NCI-H128 (cell line): ENCODE results near the gene ZNG1F.
"Not testable (repeated sequence)": the region's sequence is repeated elsewhere in the genome, so short reads cannot be mapped to it uniquely, and the experiment has no call there.

Source experiments
- DNase-seq: peaks from one replicate; lab custom pipeline; 2025; ENCODE audit not compliant: unreplicated experiment; lab: John Stamatoyannopoulos, UW

ZNG1F gene

DNA sequence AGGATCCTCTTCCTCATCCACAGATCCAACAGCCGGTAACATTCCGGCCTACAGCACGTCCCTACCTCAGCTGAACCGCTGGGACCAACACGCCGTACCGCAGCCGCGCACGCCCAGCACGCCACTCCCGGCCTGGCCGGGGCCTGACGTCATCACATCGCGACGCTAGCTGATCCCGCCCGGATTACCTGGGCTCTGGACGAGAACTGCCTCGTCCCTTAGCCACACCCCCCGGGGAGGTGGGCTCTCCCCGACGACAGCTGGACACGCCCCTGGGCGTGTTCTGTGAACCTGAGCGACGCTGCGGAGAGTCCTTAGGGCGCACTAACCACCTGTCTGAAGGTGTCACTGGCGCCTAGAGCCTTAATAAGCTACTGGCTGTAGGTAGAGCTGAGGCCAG lies at the start of gene ZNG1F:
ZNG1F (minus strand) TSS at position 101 of the 400 bp plus-strand sequence; CDS start at position 42, 59 bp downstream.
- not testable (repeated sequence) for DNase-seq

DNA sequence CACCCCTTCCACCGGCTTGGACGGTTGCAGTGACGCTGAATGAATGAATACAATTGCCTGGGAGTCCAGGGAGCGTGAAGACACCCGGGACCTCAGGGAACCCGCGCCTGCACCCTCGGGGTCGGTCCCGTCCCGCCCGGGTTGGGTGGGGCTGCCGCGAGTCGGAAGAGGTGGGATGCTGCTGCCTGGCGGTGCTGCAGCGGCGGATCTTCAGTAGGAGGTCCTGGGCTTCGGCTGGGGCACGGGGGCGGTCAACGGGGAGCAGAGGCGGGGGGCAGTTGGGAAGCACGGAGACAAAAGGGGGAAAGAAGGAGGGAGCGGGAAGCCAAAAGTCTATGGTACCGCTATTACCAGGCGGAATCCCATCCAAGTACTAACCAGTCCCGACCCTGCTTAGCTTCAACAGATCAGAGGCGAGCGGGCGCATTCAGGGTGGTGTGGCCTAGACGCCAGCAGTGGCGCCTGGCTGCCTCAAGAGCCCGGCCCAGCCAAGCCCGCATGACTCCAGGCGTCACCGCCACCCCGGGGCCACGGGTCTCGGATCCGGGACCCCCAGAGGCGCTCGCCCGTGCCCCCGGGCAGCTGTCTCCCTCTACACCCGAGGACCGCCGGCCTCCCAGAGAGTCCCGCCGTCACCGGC lies 48.1 kb upstream of the ZNG1F start:
- not testable (repeated sequence) for DNase-seq

DNA sequence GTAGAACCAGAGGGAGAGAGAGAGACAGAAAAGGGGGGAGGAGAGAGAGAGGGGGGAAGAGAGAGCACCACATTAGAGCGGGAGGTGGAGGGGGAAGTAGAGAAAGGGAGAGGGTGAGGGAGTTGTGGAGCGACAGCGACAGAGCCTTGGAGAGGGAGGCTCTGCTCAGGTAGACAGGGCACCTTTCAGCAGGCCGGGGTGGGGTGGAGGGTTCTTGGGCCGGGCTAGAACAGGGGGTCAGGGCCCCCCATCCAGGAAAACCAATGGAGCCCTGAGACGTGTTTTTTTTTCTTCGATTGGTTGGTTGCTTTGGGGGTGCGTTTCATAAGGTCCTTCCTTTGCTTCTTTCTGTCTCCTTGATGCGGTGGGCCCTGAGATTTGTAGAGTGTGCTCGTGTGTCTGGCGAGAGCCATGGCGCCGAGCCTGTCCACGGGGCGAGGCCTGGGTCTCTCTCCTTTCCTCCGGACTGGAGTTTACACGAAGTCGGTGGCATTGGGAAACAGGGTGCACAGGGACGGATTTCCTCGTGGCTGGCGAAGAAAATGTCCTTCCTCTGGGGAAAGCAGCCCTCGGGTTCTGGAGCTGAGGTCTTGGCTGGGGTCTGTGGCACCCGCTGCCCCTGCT lies 47.5 kb upstream of the ZNG1F start:
- DNase-seq: not testable (repeated sequence)

DNA sequence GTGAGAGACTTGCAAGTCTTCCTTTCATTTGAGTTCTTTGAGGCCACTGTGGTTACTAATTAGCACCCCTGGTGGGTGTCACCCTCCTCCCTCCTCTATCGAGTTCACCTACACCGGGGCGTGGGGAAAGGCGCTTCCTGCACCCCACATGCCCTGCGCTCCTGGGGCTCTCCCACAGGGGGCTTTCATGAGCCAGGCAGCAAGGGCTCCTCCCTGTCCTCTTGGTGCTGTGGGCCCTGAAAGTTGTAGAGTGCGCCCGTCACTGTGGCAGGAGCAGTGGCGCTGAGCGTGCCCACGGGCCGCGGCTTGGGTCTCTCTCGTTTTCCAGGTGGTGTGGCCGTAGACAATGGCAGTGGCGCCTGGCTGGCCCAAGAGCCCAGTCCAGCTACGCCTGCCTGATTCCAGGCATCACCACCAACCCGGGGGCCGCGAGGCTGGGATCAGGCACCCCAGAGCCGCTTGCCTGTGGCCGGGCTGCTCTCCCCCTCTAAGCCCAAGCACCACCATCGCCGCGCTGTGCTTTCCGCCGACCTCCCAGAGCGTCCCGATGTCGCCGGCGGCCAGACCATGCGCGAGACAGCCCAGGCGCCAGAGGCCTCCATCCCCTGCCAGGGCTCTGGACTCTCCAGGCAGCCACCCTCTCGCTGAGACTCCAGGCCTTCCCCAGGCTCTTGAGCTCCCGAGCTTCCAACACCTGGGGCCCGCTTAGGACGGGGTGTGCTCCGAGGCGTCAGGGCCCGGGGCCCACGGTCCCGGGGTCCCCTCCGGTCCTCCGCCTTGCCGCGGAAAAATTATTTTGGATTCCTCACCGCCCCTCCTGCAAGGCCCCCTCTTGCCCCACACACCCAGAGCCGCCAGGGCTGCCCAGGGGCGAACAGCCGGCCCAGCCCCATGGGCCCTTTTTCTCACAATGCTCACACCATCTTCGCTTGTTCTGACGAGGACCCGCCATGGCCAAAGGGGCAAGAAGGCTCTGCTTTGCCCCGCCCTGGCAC lies 46.0 kb upstream of the ZNG1F start:
- not testable (repeated sequence) for DNase-seq

DNA sequence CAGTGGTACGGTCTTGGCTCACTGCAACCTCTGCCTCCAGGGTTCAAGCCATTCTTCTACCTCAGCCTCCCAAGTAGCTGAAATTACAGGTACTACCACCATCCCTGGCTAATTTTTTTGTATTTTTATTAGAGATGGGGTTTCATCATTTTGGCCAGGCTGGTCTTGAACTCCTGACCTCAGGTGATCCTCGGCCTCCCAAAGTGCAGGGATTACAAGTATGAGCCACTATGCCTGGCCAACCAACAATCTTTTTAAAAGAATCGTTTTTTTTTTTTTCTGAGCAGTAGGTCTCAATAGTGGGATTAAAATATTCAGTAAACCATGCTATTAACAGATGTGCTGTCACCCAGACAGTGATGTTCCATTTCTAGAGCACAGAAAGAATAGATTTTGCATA lies 45.1 kb upstream of the ZNG1F start:
- not testable (repeated sequence) for DNase-seq

DNA sequence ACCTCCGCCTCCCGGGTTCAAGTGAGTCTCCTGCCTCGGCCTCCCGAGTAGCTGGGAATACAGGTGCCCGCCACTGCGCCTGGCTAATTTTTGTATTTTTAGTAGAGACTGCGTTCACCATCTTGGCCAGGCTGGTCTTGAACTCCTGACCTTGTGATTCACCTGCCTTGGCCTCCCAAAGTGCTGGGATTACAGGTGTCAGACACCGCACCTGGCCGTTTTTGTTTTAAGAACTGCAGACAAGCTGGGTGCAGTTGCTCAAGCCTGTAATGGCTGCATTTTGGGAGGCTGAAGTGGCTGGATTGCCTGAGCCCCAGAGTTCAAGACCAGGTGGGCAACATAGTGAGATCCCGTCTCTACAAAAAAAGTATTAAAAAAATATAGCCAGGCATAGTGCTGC lies 43.2 kb upstream of the ZNG1F start:
- not testable (repeated sequence) for DNase-seq

DNA sequence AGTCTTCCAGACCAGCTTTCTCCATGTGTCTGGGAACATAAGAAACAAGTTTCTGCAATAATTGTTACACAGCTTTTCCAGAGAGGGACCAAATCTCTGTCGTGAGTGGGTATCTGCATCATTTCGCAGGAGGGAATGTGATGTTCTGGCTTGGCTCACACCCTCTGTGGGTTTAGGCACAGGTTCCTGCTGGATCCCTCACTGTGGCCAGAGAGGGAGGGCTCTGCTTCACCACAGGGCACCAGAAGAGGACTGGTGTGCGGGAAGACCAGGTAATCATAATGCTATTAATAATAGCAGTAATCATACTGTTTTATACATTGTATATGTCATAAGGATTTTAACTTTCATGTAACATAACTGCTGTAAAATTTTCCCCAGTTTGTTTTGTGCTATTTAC lies 41.3 kb upstream of the ZNG1F start:
- DNase-seq: not testable (repeated sequence)

DNA sequence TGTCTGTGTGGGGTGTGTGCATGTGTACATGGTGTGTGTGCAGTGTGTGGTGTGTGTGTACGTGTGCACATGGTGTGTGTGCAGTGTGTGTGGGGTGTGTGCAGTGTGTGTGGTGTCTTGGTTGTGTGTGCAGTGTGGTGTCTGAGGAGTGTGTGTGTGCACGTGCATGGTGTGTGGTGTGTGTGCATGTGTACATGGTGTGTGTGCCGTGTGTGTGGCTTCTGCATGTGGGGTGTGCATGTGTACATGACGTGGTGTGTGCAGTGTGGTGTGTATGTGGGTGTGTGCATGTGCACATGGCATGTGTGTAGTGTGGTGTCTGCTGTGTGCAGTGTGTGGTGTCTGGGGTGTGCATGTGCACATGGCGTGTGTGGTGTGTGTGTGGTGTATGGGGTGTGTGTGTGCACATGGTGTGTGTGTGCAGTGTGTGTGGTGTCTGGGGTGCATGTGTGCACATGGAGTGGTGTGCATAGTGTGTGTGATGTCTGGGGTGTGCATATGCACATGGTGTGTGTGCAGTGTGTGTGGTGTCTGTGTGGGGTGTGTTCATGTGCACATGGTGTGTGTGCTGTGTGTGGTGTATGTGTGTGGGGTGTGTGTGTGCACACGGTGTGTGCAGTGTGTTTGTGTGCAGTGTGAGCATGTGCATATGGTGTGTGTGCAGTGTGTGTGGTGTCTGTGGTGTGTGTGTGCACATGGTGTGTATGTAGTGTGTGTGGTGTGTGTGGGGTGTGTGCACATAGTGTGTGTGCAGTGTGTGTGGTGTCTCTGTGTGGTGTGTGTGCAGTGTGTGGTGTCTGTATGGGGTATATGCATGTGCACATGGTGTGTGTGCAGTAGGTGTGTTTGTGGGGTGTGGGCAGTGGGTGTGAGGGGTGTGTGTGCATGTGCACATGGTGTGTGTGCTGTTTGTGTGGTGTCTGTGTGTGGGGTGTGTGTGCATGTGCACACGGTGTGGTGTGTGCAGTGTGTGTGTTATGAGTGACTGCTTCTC lies 40.6 kb upstream of the ZNG1F start:
- DNase-seq: no peak

DNA sequence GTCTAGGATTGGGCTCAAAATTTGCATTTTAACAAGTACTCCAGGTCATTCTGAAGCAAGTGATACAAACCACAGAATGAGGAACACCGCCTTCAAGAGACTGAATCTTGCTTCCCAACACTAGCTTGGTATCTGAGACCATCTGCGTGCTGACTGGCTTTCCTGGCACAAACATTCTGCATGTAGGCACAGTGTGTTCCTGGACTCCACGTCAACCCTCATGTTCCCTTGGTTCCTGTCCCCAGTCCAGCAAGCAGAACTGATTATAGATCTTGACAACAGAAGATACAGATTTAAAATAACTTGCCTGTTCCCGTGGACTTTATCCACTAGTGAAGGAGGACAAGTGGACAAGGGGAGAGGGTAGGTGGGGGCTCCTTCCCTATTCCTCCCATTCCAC lies 30.7 kb upstream of the ZNG1F start:
- not testable (repeated sequence) for DNase-seq

DNA sequence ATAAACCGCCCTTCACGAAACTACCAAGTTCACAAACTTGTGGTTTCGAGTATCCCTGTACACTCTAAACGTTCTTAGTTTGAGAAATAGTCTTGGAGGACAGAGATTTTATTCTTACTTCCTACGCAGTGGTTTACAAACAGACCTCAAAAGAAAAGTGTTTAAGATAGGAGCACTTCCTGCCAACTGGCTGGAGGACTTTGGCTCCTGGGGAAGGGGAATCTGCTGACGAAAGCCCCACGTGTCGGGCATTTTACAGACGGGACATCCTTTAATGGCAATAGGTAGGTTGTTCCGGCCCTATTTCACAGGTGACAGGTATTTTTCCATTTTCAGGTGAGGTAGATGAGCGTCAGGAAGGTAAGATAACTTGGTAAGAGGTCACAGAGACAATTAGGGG lies 678 bp downstream of the ZNG1F start:
- not testable (repeated sequence) for DNase-seq

DNA sequence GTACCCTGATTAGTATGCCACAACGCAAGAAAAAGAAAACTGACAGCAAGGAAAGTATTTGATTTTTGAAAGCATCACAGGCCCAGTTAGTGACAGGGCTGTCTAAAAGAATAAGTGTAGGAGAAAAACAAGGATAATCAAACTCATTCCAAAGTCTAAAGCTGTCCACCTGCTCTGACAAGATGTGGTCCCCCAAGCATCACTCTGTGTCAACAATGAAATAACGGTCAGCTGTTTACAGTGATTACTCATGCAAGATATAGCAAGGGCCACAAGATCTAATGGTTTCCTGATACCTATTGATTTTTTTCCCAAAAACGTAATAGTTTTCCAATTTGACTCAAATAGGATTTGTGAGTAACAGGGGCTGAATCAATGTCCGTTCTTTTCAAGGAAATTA lies 14.1 kb downstream of the ZNG1F start:
- DNase-seq: not testable (repeated sequence)

DNA sequence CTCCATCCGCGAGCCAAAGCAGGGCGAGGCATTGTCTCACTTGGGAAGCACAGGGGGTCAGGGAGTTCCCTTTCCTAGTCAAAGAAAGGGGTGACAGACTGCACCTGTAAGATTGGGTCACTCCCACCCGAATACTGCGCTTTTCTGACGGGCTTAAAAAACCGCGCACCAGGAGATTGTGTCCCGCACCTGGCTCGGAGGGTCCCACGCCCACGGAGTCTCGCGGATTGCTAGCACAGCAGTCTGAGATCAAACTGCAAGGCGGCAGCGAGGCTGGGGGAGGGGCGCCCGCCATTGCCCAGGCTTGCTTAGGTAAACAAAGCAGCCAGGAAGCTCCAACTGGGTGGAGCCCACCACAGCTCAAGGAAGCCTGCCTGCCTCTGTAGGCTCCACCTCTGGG lies 39.0 kb downstream of the ZNG1F start:
- not testable (repeated sequence) for DNase-seq

DNA sequence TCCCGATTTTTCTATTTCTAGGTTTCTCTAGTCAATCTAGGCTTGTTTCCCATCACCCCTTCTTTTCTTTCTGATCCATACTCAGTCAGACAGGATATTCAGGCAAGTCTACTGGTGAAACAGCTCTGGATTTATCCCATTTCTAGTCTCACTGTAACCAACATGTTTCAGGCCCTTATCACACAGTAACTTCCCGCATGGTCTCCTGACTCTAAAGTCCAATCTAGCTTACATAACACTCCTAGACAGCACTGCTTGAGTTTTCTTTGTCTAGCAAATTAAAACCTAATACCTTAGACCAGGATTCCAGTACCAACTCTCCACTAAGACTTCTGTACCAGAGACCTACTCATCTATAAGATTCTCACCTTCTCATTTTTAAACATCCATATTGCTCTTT lies 47.2 kb downstream of the ZNG1F start:
- DNase-seq: not testable (repeated sequence)

DNA sequence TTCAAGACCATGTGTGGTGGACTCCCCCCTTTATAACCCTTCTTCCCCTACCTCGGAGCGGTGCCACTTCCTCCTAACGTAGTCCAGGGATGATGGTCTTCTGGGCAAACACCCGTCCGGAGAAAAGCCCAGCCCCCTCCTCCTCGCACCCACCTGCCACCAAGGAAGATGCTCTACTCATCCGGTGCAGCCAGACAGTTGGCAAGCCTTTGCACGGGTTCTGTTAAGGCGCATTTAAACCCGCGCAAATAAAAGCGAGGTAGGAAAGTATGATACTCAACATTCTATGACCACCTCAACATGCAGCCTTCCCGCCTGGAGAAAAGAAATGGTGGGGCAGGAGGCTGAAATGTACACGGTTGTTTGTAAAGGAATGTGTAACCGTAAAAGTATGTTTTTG lies 60.5 kb downstream of the ZNG1F start, which contains the start of gene FOXD4L6:
FOXD4L6 (minus strand) TSS at position 101 of the 400 bp plus-strand sequence. CDS start 298 bp downstream, outside the sequence.
- DNase-seq: not testable (repeated sequence)

DNA sequence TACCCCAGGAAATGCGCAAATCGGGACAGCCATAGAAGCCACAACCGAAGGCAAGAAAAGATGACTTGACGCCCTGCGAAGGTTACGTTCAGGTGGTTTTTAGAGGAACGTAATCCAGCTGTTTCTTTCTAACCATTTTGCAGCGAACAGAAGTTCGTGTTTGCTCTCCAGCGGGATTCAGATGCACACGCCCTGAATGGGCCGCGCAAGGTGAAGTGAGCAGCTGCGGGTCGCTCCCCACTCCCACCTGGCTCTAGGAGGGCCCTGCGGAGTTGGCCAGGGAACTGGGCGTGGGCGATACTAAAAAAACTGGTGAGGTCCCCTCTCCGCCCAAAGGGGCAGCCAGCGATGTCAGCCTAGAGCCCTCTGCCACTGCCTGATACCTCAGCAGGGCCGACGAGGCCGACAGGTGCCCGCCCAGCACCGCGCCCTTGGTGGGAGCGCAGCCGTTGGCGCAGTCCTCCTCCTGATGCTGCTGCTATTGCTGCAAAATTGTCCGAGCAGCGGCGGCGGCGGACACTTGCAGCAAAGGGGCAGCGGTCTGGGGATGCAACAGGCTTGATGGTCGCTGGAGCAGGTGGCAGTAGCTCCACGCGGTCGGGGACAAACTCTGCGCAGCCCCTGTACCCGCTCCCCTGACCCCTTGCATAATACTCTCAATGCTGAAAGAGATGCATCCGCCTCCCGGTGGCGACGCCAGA lies 62.2 kb downstream of the ZNG1F start:
- DNase-seq: not testable (repeated sequence)

DNA sequence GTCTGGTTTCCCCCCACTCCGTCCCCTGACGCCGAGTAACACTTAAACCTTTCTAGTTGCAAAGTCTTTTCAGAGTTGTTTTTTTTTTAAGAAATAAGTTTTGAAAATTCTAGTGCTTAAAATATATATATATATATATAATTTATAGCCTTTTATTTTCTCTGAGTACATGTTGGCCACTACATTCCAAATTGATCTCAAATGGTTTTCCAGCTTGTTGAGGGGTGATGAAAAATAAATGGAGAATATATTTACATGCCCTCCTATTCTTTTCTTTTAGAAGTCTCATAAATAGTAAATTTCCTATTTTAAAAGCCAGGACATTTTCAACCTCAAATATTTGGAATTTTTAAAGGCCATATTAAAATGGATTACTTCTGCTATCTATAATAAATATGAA lies 63.2 kb downstream of the ZNG1F start:
- not testable (repeated sequence) for DNase-seq

DNA sequence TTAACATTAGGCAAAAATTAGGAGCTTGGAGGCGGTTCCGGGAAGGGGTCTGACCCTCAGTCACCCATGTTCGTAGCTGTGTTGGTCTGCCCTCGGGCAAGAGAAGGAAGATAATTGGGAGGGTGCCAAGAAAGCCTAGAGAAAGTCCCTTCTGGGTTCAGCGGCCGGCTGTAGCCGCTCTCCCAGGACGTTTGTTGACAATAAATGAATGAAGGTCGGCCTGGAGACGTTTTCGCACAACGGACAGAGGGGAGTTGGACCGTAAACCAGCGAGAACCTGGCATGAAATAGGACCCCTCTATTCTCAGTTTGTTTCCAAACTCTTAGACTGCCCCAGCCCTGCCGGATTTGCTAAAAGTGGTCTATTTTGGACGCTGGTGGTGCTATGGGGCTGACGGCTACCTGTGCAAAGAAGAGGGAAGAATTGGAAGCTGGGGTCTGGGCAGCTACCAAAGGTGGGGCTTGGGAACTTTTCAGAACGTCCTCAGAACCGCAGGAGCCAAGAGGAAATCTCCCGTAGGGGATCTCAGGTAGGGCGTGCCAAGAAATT lies 63.9 kb downstream of the ZNG1F start:
- not testable (repeated sequence) for DNase-seq

DNA sequence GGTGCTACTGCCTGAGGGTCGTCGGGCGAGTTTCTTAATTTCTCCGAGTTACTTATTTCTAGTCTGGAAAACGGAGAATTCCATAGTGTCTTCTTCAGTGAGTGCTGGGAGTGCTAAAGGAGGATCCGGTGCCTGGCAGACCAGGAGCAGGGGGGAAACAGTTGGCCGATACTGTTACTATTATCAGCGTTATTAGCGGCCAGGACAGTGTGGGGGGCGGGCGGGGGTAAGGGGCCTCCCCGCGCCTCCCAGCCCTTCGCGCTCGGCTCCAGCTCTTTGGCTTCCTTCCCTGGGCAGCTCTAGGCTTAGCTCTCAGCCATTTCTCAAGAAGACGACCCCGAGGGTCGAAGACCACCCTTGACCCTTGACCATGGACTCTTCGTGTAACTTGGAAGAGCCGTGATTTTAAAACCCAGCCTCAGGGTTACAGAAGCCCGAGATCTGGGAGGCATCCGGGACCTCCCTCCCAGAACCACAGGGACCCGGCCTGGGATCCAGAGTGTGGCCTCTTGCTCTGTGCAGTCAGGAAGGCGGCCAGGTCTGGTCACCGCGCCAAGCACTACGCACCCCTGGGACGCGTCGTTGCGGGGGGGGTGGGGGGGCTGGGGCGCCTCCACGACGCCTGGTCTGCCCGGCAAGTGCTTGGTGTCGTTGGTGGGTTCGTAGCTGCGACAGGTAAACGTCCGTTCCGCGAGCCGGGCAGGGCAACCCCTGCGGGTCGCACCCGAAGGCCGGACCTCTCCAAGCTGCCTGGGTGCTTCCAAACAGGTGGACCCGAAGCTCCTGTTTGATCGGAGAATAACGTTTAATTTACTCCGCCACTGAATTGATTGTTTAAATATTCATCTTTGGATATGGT lies 64.6 kb downstream of the ZNG1F start:
- not testable (repeated sequence) for DNase-seq
